GM12892 (cell line): ENCODE results near the gene CLASP1.

Experiments
- POLR2A ChIP-seq: IDR thresholded peaks from 2 replicates; pipeline ENCODE4 v1.6.1; 2011; ENCODE audit warnings: low read depth, low read length, control low read depth
- POLR2AphosphoS5 ChIP-seq: IDR thresholded peaks from 2 replicates; pipeline ENCODE4 v1.6.1; 2011; ENCODE audit warnings: low read depth, low read length, control low read depth
- TAF1 ChIP-seq: IDR thresholded peaks from 2 replicates; pipeline ENCODE4 v1.6.1; 2011; ENCODE audit warnings: low read depth, mild to moderate bottlenecking, control low read depth, low read length, borderline replicate concordance

GRCh38 chr2:121289271-121289670 is 360.0 kb downstream of the CLASP1 start:
- no peak for TF ChIP-seq POLR2AphosphoS5
- no peak for TF ChIP-seq POLR2A
- no peak for TF ChIP-seq TAF1
